Pancreas (tissue), 10 donors: ENCODE measurements around the gene MICA. TPM values are rescaled to one million over a fixed set of nuclear protein-coding genes. Genes with fewer than 3 reads are reported as not detected.
"Not testable (repeated sequence)": the region's sequence is repeated elsewhere in the genome, so short reads cannot be mapped to it uniquely, and the experiment has no call there.

ENCODE experiments used
- ATAC-seq, 4 donors: fragments of 200-7000 bp; cut with Tn5 transposase; one replicate each; pipeline versions ENCODE4 v1.8.0 to v1.9.1; 2020; ENCODE audit warnings: mild to moderate bottlenecking in 4 of 4, moderate library complexity in 4 of 4
- DNase-seq, 6 donors: peaks; one replicate each; pipeline ENCODE4 v3.0.0-alpha.2; 2020
- FAIRE-seq: peaks from 2 replicates; lab custom pipeline; 2012; peaks lifted over from hg19 to GRCh38; lab: Jason Lieb, UNC
- H3K27ac ChIP-seq, 4 donors: fragments of 200-600 bp; sonication (generic); 1 replicate in 3 of 4; 2 replicates in 1 of 4; pipeline versions ENCODE4 v1.5.0 to v1.8.0; 2020
- H3K27me3 ChIP-seq, 4 donors: fragments of 200-600 bp; one replicate each; pipeline ENCODE4 v1.8.0; 2021
- H3K36me3 ChIP-seq, 3 donors: fragments of 200-600 bp; sonication (generic) in 1 of 3; one replicate each; pipeline versions ENCODE4 v1.5.0 to v1.8.0; 2020 to 2021
- H3K4me1 ChIP-seq, 3 donors: fragments of 200-600 bp; one replicate each; pipeline ENCODE4 v1.8.0; 2021
- H3K4me3 ChIP-seq, 4 donors: fragments of 200-600 bp; sonication (generic) in 2 of 4; one replicate each; pipeline versions ENCODE4 v1.5.0 to v1.8.0; 2020 to 2021
- H3K9me3 ChIP-seq, 4 donors: fragments of 200-600 bp; one replicate each; pipeline ENCODE4 v1.8.0; 2021
- CTCF ChIP-seq, 4 donors: fragments of 200-600 bp; sonication (generic) in 3 of 4; IDR thresholded peaks; one replicate each; pipeline versions ENCODE4 v1.5.0 to v1.8.0; 2021; ENCODE audit warnings: antibody characterized with exemption in 4 of 4
- whole genome bisulfite sequencing, 2 donors: extraction: QIAGEN DNeasy Blood & Tissue Kit; methylation state at CpG; one replicate each; pipeline ENCODE4 v1.1.7; 2013; 5-methylcytosine and 5-hydroxymethylcytosine counted together
- intact Hi-C, 3 donors: fragments of 100-400 bp; cut with DNase I; formaldehyde crosslinking; loops; one replicate each; pipeline versions ENCODE4 v1.11.1 to v1.14.2; 2022
- polyA plus RNA-seq, 2 donors: library from polyadenylated mRNA; stranded (reverse); fragments of 200-250 nt; gene quantifications; one replicate each; pipeline ENCODE4 v1.2.3, GENCODE V29; 2013
- total RNA-seq, 6 donors: library from RNA; stranded (reverse); fragmentation: NEBNext Ultra II Directional in 4 of 6; extraction: Animal tissue kit (Norgen Biotek cat#: 25700) in 4 of 6; gene quantifications; one replicate each; pipeline versions ENCODE4 v1.2.1 to v1.2.4, GENCODE V29; 2021 to 2023
- donor health status: healthy with polysubstance abuse.
- donor health status: DM: no; HTN: no; CAD: no; lungs with moderate emphysema.
- donor health status: DM: no; HTN: no; CAD: no.
- donor health status: control.
- donor health status: control.
- donor health status: Bipolar disorder and iron deficiency.
- donor health status: DM: yes; HTN: yes; CAD: no.
- donor health status: DM: no; HTN: no; CAD: no.
- donor health status: DM: no; HTN: no; CAD: no.
- donor health status: DM: yes; HTN: yes; CAD: no.

The MICA gene
- total and polyA plus RNA-seq, 8 donors = 4.8 to 22.6 (median 6.2) TPM

DNA sequence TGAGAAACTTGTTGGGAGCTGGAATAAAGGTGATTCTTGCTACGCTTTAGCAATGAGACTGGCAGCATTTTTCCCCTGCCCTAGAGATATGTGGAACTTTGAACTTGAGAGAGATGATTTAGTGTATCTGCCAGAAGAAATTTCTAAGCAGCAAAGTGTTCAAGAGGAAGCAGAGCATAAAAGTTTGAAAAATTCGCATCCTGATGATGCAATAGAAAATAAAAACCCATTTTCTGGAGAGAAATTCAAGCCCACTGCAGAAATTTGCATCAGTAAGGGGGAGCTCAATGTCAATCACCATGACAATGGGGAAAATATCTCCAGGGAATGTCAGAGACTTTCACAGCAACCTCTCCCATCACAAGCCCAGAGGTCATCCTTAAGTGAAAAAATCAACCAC lies 35.3 kb downstream of the MICA start:
- Histone ChIP-seq H3K4me3 (no peak overlapping the region), H3K4me1 (no peaks in the 10 kb centered on the region), H3K9me3 (no peaks in the 10 kb centered on the region), H3K27me3 (no peaks in the 10 kb centered on the region), H3K27ac (no peak overlapping the region), H3K36me3 (no peaks in the 10 kb centered on the region)
- FAIRE-seq = no peak
- no peak for DNase-seq
- intact Hi-C loops = loop anchor here in 1 of 3 donors (5.0 kb wide), 1 partner anchor 36 kb away; the partner anchor contains the start of gene MICA
- 62 to 76% methylated on average over 2 of the region's 2 CpGs for WGBS, 2 donors
- ATAC-seq = no peak
- TF ChIP-seq CTCF (IDR thresholded peaks at IDR 0.05) = no peak

DNA sequence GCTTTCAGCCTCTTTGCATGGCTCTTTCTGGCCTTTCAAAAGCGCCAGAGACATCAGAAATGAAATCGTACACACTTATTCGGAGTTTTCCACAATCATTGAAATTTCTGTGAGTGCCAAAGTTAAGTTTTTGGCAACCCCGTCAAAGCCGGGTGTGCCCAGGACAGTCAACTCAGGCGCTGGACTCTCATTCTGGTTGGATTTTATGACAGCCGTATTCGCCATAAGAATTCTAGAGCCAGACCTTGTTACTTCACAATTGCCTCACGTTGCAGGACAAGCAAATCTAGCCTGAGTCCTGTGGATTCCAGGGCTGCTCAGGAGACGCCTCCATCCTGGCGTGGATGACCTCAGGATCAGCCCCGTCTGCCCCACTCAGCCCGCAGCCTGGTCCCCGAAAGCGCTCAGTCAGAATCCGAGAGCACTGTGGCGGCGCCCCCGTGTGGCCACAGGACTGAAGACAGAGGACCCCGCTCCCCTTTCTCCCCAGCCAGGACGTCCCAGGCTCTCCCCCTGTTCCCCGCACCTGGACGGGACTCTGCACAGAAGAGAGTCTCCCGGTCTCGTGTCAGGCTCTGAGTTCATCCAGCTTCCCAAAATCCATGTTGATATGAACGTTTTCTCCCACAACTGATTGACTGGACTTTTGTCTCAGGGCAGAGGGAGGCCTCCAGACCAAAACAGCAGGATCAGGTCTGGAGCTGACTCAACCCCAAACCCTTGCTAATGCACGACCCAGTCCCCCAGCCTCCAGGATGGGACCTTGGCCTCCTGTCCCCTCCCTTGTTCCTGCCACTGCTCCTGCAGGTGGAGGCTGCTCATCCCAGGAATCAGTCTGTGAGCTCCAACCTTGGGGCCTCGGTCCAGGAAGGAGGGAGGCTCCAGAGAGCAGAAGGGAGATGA lies 38.2 kb downstream of the MICA start:
- Histone ChIP-seq H3K27ac (no peak overlapping the region), H3K36me3 (no peaks in the 10 kb centered on the region), H3K4me1 (no peaks in the 10 kb centered on the region), H3K9me3 (no peaks in the 10 kb centered on the region), H3K4me3 (no peak overlapping the region), H3K27me3 (no peaks in the 10 kb centered on the region)
- intact Hi-C loops = loop anchor here in 1 of 3 donors (5.0 kb wide), 1 partner anchor 44 kb away; no protein-coding TSS in a partner anchor
- FAIRE-seq (no peak), DNase-seq (peak; percentile 59 to 95 (median 82)), ATAC-seq (peak; percentile 94 to 100 (median 99))
- WGBS, 2 donors = 17 to 19% methylated on average over 28 of the region's 28 CpGs
- TF ChIP-seq CTCF (IDR thresholded peaks at IDR 0.05) = peak; percentile 45 to 73 (median 64)

DNA sequence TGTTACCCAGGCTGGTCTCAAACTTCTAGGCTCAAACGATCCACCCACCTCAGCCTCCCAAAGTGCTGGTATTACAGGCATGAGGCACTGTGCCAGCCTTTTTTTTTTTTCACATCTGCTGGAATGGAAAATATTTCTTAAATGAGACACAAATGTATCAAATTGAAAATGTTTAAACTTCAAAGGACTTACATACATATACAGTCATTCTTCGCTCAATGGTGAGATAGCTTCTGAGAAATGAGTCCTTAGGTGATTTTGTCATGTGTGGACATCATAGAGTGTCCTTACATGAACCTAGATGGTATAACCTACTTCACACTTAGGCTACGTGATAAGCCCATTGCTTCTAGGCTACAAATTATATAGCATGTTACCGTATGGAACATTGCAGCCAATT lies 43.1 kb downstream of the MICA start:
- TF ChIP-seq CTCF (IDR thresholded peaks at IDR 0.05) = no peak
- DNase-seq (no peak), FAIRE-seq (no peak), ATAC-seq (no peak)
- WGBS, 2 donors = 65% methylated on average over 4 of the region's 4 CpGs
- no peak overlapping the region for H3K27ac ChIP-seq
- no peaks in the 10 kb centered on the region for H3K9me3 ChIP-seq
- H3K4me1 ChIP-seq = no peaks in the 10 kb centered on the region
- intact Hi-C loops = no loop called here
- no peaks in the 10 kb centered on the region for H3K36me3 ChIP-seq
- no peak overlapping the region for H3K4me3 ChIP-seq
- H3K27me3 ChIP-seq = no peaks in the 10 kb centered on the region

DNA sequence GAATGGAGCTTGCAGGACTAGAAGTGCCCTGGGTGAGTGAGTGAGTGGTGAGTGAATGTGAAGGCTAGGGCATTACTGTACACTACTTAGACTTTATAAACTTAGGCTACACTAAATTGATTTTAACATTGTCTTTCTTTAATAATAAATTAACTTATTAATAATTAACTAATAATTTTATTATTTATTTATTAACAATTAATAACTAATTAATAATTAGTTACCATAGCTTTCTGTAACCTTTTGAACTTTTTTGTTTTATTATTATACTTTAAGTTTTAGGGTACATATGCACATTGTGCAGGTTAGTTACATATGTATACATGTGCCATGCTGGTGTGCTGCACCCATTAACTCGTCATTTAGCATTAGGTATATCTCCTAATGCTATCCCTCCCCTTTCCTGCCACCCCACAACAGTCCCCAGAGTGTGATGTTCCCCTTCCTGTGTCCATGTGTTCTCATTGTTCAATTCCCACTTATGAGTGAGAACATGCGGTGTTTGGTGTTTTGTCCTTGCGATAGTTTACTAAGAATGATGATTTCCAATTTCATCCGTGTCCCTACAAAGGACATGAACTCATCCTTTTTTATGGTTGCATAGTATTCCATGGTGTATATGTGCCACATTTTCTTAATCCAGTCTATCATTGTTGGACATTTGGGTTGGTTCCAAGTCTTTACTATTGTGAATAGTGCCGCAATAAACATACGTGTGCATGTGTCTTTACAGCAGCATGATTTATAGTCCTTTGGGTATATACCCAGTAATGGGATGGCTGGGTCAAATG lies 43.8 kb downstream of the MICA start:
- FAIRE-seq, H3K27me3 ChIP-seq, H3K9me3 ChIP-seq, DNase-seq, ATAC-seq, H3K4me1 ChIP-seq, intact Hi-C loops, H3K36me3 ChIP-seq, H3K4me3 ChIP-seq, H3K27ac ChIP-seq: not testable (repeated sequence)
- 58 to 80% methylated on average over 4 of the region's 6 CpGs for WGBS, 2 donors

- Histone ChIP-seq H3K9me3 (no peaks in the 10 kb centered on the region), H3K4me1 (no peaks in the 10 kb centered on the region), H3K4me3 (no peak overlapping the region), H3K36me3 (no peaks in the 10 kb centered on the region), H3K27me3 (no peaks in the 10 kb centered on the region), H3K27ac (no peak overlapping the region)
- WGBS, 2 donors = 58% methylated on average over 4 of the region's 4 CpGs
- intact Hi-C loops = no loop called here
- TF ChIP-seq CTCF (IDR thresholded peaks at IDR 0.05) = no peak
- DNase-seq = no peak
- FAIRE-seq = no peak
- no peak for ATAC-seq
These were observed 47.4 kb downstream of the MICA start for GRCh38 chr6:31450751-31451150.
